Right lobe of liver (tissue), 4 donors: Measurements from ENCODE around the gene PEX16.

Source experiments
- POLR2A ChIP-seq: fragments of 450-650 bp; IDR thresholded peaks from one replicate; pipeline ENCODE4 v1.6.1; 2017; ENCODE audit warnings: antibody characterized with exemption, mild to moderate bottlenecking
- TF ChIP-seq, protein P1 (sequence below), 4 donors: fragments of 200-600 bp in 3 of 4; fragments of 450-650 bp in 1 of 4; IDR thresholded peaks; one replicate each; pipeline versions ENCODE4 v1.5.1 to v1.8.0; 2016 to 2022; ENCODE audit warnings: antibody characterized with exemption in 4 of 4, mild to moderate bottlenecking in 2 of 4
- donor health status: DM: no; HTN: no; CAD: no.
- donor health status: DM: no; HTN: no; CAD: no.
- donor health status: DM: no; HTN: yes; CAD: no.

DNA sequence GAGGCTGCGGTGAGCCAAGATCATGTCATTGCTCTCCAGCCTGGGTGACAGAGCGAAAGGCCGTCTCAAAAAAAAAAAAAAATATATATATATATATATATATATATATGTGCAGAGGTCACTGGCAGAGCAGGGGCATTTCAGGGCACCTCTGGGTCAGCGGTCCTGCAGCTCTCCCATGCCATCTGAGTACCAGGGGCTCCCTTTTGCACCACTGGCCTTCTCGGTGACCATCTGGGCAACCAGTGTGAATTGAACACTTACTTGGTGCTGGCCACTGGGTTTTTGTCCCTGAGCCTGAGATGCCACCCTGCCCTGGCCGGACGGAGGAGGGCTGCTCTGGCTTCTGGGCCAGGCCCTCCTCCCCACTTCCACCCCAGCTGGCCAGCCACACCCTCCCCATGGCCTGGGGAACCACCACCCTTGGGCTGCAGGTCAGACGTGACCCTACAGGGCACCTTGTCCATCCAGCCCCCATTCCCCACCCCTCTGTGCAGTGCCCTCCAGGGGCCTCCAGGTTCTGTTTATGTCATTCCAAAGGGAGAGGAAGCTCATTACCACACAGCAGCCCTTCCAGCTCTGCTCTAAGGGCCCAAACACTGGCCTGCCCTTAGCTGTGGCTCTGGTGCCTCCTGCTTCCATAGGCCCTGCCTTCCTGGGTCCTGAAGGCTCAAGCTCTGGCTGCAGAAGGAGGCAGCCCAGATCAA, 22.0 kb downstream of the PEX16 start:
- TF ChIP-seq, protein P1, sequence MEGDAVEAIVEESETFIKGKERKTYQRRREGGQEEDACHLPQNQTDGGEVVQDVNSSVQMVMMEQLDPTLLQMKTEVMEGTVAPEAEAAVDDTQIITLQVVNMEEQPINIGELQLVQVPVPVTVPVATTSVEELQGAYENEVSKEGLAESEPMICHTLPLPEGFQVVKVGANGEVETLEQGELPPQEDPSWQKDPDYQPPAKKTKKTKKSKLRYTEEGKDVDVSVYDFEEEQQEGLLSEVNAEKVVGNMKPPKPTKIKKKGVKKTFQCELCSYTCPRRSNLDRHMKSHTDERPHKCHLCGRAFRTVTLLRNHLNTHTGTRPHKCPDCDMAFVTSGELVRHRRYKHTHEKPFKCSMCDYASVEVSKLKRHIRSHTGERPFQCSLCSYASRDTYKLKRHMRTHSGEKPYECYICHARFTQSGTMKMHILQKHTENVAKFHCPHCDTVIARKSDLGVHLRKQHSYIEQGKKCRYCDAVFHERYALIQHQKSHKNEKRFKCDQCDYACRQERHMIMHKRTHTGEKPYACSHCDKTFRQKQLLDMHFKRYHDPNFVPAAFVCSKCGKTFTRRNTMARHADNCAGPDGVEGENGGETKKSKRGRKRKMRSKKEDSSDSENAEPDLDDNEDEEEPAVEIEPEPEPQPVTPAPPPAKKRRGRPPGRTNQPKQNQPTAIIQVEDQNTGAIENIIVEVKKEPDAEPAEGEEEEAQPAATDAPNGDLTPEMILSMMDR (IDR thresholded peaks at IDR 0.05) = no peak
- no peak for TF ChIP-seq POLR2A
